NCI-H2029 treated with DMSO at 0.1 percent for 48 hours (cell line): Measurements from ENCODE around the gene MYL3.
A peak's percentile ranks its signal among the peaks of the same experiment; 100 is the strongest.
"Not testable (repeated sequence)": the region's sequence is repeated elsewhere in the genome, so short reads cannot be mapped to it uniquely, and the experiment has no call there.

Experiments used
- DNase-seq: peaks from one replicate; lab custom pipeline; 2025; lab: John Stamatoyannopoulos, UW

MYL3 gene

GRCh38 chr3:46863261-46863782 lies at the start of gene MYL3:
TSS of gene MYL3 (minus strand) at chr3:46863444. CDS start at chr3:46863390, 54 bp downstream.
- DNase-seq, result no peak

DNA sequence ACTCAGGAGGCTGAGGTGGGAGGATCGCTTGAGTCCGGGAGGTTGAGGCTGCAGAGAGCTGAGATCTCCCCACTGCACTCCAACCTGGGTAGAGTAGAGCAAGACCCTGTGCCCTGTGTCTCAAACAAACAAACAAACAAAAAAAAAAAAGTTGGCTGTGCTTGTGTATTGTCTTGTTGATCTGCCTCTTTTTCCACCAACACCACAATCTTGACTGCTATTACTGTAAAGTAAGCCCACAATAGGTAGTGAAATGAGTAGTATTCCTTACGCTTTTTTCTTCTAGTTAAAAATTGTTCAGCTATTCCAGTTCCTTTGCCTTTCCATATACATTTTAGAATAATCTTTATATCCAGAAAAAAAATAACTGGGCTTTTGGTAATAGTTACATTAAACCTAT lies 49.7 kb upstream of the MYL3 start:
- no peak for DNase-seq

DNA sequence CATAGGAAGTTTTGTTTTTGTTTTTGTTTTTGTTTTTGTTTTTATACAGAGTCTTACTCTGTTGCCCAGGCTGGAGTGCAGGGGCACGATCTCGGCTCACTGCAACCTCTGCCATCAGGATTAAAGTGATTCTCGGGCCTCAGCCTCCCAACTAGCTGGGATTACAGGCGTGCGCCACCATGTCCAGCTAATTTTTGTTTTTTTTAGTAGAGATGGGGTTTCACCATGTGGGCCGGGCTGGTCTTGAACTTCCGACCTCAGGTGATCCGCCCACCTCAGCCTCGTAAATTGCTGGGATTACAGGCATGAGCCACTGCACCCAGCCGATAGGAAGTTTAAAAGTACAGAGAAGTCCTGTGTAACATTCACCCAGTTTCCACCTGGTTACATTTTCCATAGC lies 47.7 kb upstream of the MYL3 start:
- DNase-seq, result not testable (repeated sequence)

DNA sequence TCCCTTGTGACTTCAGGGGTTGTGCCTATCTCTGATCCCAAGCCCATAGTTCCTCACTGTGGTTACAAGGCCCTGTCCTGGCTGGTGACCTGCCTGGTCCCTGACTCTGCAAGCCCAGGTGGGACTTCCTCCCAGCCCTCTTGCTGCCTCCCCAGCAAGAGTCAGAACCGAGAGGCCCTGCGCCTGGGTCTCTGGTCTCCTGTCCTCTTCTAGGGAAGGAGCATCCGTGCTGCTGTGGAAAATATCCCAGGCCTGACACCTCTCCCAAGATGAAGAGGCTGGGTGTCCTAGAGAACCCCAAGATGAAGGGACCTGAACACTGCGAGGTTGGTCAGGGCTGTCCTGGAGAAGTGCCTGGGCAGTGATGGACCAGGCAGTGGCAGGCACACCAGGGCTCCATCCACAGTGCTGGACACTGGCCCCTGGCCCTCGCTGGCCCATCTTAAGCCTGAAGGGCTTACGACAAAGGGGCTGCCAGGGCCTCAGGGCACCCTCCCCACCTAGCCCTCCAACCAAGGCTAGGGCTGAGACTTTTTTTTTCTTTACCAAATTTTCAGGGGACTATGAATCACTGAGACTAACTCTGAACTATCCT lies 47.0 kb upstream of the MYL3 start:
- DNase-seq, result no peak

DNA sequence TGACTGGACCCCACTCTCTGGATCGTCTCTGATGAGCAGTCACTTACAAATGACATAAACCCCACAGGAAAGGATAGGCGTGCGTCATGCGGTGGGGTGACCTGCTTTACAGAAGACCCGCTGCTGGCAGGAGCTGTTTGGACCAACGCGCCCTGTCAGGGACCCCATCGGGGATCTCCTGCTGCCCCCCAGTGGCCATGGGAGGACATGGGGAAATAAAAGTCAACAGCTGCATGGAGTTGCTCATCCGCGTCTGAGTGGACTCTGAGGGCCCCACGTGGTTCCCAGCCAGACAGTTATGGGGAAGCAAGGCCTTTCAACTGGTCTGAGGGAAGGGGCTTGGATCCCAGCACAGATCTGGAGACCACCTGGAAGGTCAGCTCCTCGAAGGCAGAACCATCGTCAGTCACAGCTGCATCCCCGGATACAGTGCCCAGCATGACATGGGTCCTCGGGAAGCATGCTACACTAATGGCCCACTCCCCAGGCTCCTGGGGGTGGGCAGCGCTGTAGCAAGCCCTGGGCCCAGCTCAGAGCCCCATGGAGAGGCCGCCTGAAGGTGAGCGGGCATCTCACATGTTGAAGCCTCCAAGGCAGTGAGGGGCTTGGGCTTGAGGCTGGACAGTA lies 46.4 kb upstream of the MYL3 start:
- peak; percentile 87 for DNase-seq

- no peak for DNase-seq
These were observed 45.8 kb upstream of the MYL3 start for GRCh38 chr3:46908986-46909534.

DNA sequence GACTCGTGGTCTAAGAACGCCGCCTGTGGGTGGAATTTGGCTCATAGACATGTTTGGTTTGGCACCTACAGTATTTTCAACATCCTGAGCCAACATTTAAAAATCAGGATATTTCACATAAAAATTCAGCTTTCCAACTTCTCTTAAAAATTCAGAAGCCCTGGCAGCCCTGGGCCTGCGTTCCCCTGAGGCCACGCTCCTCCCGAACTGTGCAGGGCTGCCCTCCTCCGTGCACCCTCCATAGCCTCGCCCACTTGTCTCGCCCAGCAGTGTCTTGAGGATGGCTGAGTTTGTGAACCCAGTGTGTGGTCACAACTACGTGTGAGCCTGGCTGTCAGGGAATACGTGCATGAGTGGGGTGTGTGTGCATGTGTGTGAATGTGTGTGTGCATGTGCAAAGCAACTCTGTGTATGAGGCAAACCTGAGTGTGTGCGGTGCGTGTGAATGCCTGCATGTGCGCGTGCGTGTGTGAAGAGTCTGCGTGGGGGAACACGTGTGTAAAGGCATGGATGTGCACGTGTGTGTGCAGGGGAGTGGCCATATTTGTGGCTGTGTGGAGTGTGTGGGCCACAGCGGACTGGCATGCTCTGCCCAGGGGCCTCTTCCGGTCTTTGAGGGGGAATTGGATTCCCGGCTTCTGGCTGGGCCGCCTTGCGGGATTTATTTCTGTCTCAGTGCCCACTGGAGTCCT lies 45.2 kb upstream of the MYL3 start:
- no peak for DNase-seq

DNA sequence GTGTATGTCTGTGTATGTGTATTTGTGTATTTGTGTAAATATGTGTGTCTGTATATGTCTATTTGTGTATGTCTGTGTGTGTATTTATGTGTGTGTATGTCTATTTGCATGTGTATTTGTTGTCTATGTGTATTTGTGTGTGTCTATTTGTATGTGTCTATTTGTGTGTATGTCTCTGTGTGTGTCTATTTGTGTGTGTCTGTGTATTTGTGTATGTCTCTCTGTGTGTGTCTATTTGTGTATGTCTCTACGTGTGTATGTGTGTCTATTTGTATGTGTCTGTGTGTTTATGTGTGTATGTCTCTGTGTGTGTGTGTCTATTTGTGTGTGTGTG lies 44.7 kb upstream of the MYL3 start:
- DNase-seq, result peak; percentile 44

GRCh38 chr3:46907271-46907670 lies 44.0 kb upstream of the MYL3 start:
- DNase-seq, result no peak

DNA sequence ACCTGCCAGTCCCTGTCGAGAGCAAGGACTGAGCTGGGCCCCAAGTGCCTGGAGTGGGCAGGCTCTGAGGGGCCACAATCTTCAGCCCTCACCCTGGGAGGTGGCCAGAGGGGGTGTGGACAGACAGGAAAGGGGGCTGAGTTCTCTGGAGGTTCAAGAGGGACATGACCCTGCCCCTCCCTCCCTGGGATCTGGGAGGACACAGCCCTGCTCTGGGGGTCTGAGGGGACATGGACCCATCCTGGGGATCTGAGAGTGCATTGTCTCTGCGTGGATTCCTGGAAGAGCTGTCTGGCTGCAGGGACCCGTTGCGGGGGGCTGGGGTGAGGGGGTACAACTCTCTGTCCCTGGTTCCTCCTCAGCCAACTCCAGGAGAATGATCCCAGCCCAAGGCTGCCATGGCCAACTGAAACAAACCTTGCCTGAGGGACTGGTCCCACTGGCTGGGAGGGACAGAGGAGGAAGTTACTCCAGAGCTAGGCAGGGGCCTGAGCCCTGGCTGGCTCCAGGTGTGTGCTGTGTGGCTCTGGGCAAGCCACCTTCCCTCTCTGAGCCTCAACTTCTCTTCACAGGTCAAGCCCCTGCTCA lies 43.3 kb upstream of the MYL3 start:
- DNase-seq, result no peak

- DNase-seq, result no peak
These were observed 42.6 kb upstream of the MYL3 start for GRCh38 chr3:46905661-46906451.

GRCh38 chr3:46905213-46905560 lies 41.9 kb upstream of the MYL3 start:
- no peak for DNase-seq

DNA sequence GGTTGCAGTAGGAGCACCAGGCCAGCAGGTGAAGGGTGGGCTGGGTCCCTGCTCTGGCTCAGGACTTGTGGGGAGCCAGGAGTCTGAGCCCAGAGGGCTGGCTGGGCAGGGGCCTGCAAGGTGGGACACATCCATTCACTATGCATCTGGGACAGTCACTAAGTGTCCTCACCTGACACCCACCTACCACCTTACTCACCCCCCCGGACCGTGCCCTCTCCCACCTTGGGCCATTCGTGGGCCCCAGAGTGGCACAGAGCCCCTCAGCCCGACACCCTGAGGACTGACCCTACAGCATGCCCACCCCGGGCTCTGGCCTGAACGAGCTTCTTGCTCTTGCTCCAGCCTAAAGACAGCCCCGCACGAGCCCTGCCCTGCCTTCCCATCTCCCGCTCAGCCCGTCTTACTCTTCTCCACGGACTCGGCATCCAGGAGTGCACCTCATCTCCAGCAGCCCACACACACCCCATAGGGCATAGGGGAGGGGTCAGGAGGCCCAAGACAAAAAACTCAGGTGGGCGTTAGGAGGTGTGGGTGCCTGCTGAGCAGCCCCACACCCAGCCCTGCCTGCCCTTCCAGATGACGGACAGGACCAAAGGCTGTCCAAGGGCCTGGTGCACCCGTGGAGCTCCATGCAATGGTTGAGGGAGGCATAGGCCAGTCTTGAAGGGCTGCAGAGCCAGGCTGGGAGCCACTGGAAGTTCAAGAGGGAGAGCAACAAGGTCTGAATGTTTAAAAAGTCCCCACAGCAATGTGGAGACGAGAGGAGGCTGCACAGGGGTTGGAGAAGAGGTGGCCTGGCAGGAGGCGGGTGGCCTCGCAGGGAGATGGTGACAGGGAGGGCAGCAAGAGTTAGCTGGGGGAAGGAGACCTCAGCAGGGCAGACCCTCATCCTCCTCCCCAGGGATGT lies 41.3 kb upstream of the MYL3 start:
- no peak for DNase-seq

DNA sequence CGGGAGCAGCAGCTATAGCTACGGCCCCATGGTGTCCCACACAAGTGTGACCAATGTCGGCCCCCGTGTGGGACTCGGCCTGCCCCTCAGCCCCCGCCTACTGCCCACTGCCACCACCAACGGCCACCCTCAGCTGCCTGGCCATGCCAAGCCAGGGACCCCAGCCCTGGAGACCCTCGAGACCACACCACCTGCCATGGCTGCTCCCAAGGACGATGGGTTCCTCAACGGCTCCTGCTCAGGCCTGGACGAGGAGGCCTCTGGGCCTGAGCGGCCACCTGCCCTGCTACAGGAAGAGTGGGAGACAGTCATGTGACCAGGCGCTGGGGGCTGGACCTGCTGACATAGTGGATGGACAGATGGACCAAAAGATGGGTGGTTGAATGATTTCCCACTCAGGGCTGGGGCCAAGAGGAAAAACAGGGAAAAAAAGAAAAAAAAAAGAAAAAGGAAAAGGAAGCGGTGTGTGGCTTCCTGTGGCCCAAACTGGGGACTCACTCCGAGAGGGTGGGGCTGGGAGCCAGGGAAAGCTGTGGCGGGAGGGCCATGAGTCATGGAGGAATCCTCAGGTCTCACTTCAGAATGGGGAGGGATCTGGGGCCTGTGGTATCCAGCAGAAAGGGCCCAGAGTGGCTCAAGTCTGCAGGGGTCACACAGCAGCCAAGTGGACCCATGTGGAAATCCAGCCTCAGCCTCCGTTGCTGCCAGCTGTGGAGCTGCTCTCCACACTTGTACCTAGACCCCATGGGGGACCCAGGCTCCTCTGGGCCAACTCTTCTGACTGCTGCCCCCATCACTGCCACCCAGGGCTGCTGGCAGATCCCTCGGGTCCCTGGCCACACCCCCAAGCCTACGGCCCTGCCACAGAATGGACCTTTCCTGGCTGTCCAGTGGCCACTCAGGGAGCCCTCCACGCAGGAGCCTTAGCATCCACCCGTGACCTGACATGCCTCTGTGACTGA lies 40.4 kb upstream of the MYL3 start:
- no peak for DNase-seq

- no peak for DNase-seq
These were observed 39.0 kb upstream of the MYL3 start for GRCh38 chr3:46902188-46902631.

- DNase-seq, result no peak
These were observed 38.4 kb upstream of the MYL3 start for GRCh38 chr3:46901591-46902187.

DNA sequence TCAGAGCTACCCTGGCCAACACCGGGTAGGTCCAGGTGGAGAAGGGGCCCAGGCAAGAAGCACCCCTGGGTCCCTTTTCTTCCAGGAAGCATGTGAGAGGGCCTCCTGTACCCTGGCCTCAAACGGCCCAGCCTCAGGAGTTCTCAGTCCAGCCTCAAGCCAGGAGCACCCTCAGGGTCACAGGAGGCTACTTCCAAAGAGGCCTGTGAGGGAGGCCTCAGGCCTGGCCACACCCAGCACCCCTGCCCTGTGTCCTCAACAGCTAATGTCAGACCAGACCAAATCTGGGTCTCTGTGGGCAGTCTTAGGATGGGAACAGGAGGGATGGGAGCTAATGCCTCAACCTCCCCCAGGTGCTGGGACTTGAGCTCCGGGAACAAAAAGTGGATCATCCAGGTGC lies 37.8 kb upstream of the MYL3 start:
- DNase-seq, result no peak

DNA sequence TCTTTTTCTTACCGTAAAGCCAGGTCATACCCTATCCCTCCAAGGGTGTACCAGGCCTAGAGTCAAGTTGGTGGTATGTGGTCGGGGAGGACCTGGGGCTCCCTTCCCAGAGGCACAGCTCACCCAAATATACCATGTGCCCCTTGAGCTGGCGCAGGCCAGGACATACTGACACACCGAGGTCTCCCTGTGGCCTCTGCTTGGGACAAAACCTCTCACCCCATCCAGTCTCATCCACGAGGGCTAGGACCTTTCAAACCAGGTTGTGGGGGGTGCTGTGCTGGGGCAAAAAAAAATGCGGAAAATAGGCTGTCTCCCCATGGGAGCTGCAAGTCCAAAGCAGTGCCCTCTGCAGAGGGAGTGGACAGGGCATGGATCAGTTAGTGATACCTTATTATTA lies 37.1 kb upstream of the MYL3 start:
- no peak for DNase-seq

- peak; percentile 28 for DNase-seq
These were observed 36.7 kb upstream of the MYL3 start for GRCh38 chr3:46900007-46900292.
